ENCODE results near the gene CEP95.

The CEP95 gene

DNA sequence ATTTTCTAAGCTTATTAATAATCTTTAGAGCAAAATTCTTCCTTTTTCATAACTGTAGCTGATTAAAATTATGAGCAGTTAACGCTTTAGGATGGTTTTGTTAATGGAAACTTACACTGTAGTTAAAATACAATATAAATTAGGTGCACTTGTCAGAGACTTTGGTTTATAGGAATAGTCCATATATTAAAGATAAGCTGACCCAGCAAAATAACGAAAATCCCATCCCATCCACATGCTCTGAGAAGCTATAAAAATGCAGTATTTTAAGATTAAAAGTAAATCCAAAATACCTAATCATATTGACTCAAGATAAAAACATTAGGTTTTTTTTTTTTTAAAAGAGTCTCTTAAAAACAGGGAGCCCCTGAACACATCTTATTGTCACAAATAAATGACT lies 38.0 kb downstream of the CEP95 start:
- Histone ChIP-seq H3K9me3 (ENCODE audit: control insufficient read depth in 1 of 2, low read length in 2 of 2) (no peaks in the 10 kb centered on the region), H3K27ac (ENCODE audit: low read length) (no peak overlapping the region), H3K4me1 (ENCODE audit: control insufficient read depth in 1 of 2, insufficient read depth in 2 of 2, low read length in 2 of 2) (no peaks in the 10 kb centered on the region), H3K36me3 (ENCODE audit: control insufficient read depth in 1 of 2, insufficient read depth in 2 of 2, low read length in 2 of 2) (peaks cover 31 to 54% of the 10 kb centered on the region in 2 donors), H3K27me3 (ENCODE audit: low read depth, low read length) (no peaks in the 10 kb centered on the region), H3K4me3 (ENCODE audit: low read depth in 1 of 2, low read length in 2 of 2) (no peak overlapping the region)

DNA sequence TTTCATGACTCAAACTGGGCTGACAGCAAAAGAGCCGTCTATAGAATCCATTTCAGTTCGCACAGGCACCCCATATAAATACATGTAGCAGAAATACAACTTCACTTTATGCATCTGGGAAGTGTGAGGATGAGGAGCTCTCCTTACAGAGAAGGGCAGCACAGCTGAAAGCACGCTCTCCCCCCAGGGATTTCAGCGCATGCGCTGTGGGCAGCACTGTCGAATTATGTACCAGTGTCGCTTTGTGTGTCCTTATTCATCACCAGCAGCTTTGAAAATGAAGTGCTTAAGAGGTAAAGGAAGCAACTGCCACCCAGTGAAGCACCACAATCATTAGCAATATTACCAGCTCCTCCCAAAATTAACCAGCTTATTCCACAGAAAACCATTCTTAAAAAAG lies 39.9 kb downstream of the CEP95 start:
- no peak overlapping the region for H3K4me3 ChIP-seq (ENCODE audit: low read depth in 1 of 2, low read length in 2 of 2)
- H3K27me3 ChIP-seq (ENCODE audit: low read depth, low read length), result no peaks in the 10 kb centered on the region
- peaks cover 37 to 51% of the 10 kb centered on the region in 2 donors for H3K36me3 ChIP-seq (ENCODE audit: control insufficient read depth in 1 of 2, insufficient read depth in 2 of 2, low read length in 2 of 2)
- H3K27ac ChIP-seq (ENCODE audit: low read length), result no peak overlapping the region
- H3K9me3 ChIP-seq (ENCODE audit: control insufficient read depth in 1 of 2, low read length in 2 of 2), result no peaks in the 10 kb centered on the region
- H3K4me1 ChIP-seq (ENCODE audit: control insufficient read depth in 1 of 2, insufficient read depth in 2 of 2, low read length in 2 of 2), result no peaks in the 10 kb centered on the region

DNA sequence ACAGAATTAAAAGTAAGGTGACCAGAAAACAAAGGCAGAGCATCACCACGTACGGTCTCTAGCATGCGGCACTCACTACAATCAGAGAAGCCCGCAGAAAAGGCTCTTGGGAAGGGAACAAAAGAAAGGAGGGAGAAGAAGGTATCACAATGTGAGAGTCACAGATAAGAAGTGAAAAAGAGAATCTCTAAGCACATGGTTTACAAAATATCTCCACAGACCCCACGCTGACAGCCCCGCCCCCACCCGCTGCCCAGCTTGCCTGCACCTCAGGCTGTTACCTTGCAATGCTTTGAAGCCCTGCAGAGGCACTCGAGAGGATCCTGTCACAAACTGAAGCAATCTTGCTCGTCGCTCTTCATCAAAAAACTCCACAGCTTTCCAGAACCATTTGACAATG lies 40.5 kb downstream of the CEP95 start:
- Histone ChIP-seq H3K36me3 (ENCODE audit: control insufficient read depth in 1 of 2, insufficient read depth in 2 of 2, low read length in 2 of 2) (peaks cover 35 to 48% of the 10 kb centered on the region in 2 donors), H3K4me1 (ENCODE audit: control insufficient read depth in 1 of 2, insufficient read depth in 2 of 2, low read length in 2 of 2) (no peaks in the 10 kb centered on the region), H3K27ac (ENCODE audit: low read length) (no peak overlapping the region), H3K27me3 (ENCODE audit: low read depth, low read length) (no peaks in the 10 kb centered on the region), H3K4me3 (ENCODE audit: low read depth in 1 of 2, low read length in 2 of 2) (no peak overlapping the region), H3K9me3 (ENCODE audit: control insufficient read depth in 1 of 2, low read length in 2 of 2) (no peaks in the 10 kb centered on the region)

DNA sequence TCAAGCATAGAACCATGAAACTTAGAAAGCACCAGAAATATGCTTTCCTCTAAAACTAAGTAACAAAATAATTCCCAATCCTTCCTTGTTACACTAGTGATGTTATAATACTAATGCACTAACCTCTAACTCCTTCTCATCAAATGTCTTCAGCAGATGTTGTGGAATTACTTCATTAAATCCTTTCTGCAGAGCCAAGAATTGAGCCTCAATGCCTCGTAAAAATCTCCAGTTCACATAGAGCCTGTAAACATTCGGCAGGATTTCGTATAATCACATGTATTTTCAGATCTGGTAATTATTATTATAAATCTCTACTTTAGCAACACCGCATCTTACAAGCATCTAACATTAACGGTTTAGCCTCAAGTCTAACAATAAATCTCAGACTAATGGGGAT lies 44.7 kb downstream of the CEP95 start:
- Histone ChIP-seq H3K27me3 (ENCODE audit: low read depth, low read length) (no peaks in the 10 kb centered on the region), H3K36me3 (ENCODE audit: control insufficient read depth in 1 of 2, insufficient read depth in 2 of 2, low read length in 2 of 2) (peaks cover 29 to 46% of the 10 kb centered on the region in 2 donors), H3K9me3 (ENCODE audit: control insufficient read depth in 1 of 2, low read length in 2 of 2) (no peaks in the 10 kb centered on the region), H3K4me1 (ENCODE audit: control insufficient read depth in 1 of 2, insufficient read depth in 2 of 2, low read length in 2 of 2) (no peaks in the 10 kb centered on the region), H3K27ac (ENCODE audit: low read length) (no peak overlapping the region), H3K4me3 (ENCODE audit: low read depth in 1 of 2, low read length in 2 of 2) (no peak overlapping the region)

DNA sequence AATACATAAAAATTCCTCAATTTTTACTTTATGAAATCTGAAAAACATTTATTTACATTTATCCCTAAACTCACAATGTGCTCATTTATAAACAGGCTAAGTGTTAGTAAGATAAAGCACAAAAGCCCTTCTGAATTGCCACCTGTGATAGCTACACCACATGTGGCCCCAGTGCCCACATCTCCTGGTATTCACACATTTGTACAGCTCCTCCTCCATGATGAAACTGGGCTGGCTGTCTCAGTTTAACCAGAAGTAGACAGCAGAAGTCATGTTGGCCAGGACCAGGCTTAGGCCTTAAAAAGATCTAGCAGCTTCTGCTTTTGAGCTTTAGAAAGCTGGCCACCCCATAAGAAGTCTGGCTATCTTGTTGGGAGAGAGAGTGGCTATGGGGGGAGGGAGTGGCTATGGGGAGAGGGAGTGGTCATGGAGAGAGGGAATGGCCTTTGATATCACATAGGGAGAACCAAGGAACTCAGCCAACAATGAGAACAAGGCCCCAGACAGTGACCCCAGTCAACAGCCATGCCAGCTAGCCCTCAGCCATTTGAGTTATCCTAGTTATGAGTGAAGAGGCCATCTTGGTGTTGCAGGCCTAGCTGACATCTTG lies 47.4 kb downstream of the CEP95 start:
- H3K9me3 ChIP-seq (ENCODE audit: control insufficient read depth in 1 of 2, low read length in 2 of 2), result no peaks in the 10 kb centered on the region
- H3K4me3 ChIP-seq (ENCODE audit: low read depth in 1 of 2, low read length in 2 of 2), result no peak overlapping the region
- no peak overlapping the region for H3K27ac ChIP-seq (ENCODE audit: low read length)
- no peaks in the 10 kb centered on the region for H3K4me1 ChIP-seq (ENCODE audit: control insufficient read depth in 1 of 2, insufficient read depth in 2 of 2, low read length in 2 of 2)
- no peaks in the 10 kb centered on the region for H3K27me3 ChIP-seq (ENCODE audit: low read depth, low read length)
- H3K36me3 ChIP-seq (ENCODE audit: control insufficient read depth in 1 of 2, insufficient read depth in 2 of 2, low read length in 2 of 2), result peaks cover 20 to 42% of the 10 kb centered on the region in 2 donors

DNA sequence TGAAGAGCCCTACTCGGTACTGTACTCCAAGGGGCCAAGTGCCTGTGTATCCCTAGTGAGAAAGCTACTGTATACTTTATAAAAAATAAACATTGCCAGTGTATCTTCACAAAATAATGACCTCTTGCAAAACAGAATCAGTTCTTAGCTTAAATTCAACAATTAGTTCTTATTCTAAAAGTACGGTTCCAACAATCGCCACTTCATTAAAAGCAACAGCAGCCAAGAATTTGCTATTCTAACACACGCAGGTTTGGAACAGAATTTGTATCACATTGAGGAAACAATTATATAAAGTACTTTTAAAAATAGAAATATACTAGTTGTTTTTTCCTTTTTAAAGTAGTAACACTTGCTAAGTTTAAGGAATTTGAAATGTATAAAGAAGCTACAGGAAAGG lies 48.5 kb downstream of the CEP95 start:
- Histone ChIP-seq H3K27ac (ENCODE audit: low read length) (no peak overlapping the region), H3K36me3 (ENCODE audit: control insufficient read depth in 1 of 2, insufficient read depth in 2 of 2, low read length in 2 of 2) (peaks cover 17 to 34% of the 10 kb centered on the region in 2 donors), H3K4me1 (ENCODE audit: control insufficient read depth in 1 of 2, insufficient read depth in 2 of 2, low read length in 2 of 2) (no peaks in the 10 kb centered on the region), H3K9me3 (ENCODE audit: control insufficient read depth in 1 of 2, low read length in 2 of 2) (no peaks in the 10 kb centered on the region), H3K27me3 (ENCODE audit: low read depth, low read length) (no peaks in the 10 kb centered on the region), H3K4me3 (ENCODE audit: low read depth in 1 of 2, low read length in 2 of 2) (no peak overlapping the region)

DNA sequence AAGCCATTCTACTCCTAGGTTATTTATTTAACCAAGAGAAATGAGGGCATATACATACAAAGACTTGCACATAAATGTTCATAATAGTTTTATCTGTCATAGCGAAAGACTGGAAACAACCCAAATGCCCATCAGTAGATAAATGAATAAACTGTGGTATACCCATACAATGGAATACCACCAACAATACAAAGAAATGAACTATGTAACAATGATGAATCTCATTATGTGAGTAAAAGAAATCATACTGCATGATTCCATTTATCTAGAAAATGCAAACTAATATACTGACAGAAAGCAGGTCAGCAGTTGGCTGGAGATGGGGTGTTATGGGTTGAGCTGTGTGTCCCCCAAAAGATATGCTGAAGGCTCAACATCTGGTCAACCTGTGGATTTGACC lies 57.3 kb downstream of the CEP95 start:
- Histone ChIP-seq H3K4me3 (ENCODE audit: low read depth in 1 of 2, low read length in 2 of 2) (no peak overlapping the region), H3K27me3 (ENCODE audit: low read depth, low read length) (no peaks in the 10 kb centered on the region), H3K27ac (ENCODE audit: low read length) (no peak overlapping the region), H3K4me1 (ENCODE audit: control insufficient read depth in 1 of 2, insufficient read depth in 2 of 2, low read length in 2 of 2) (peaks cover 0 to 5% of the 10 kb centered on the region in 2 donors), H3K9me3 (ENCODE audit: control insufficient read depth in 1 of 2, low read length in 2 of 2) (no peaks in the 10 kb centered on the region), H3K36me3 (ENCODE audit: control insufficient read depth in 1 of 2, insufficient read depth in 2 of 2, low read length in 2 of 2) (peaks cover 15 to 23% of the 10 kb centered on the region in 2 donors)

DNA sequence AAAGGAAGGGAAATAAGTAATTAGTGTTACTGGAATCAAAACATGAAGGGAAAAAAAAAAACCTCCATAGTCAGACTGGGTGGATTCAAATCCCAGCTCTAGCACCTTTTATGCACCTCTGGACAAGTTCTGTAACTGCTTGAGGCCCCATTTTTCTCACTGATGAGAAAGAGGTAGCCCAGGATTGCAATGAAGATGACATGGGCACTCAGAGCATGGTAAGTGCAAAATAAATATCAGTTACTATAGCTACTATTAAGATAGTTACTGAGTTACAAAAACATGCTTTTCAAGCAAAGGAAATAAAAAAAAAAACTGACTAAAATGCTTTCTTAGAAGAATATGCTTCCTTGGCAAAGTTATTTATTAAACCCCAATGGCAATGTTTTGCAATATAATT lies 58.8 kb downstream of the CEP95 start:
- Histone ChIP-seq H3K4me1 (ENCODE audit: control insufficient read depth in 1 of 2, insufficient read depth in 2 of 2, low read length in 2 of 2) (peaks cover 0 to 5% of the 10 kb centered on the region in 2 donors), H3K36me3 (ENCODE audit: control insufficient read depth in 1 of 2, insufficient read depth in 2 of 2, low read length in 2 of 2) (peaks cover 11 to 23% of the 10 kb centered on the region in 2 donors), H3K27me3 (ENCODE audit: low read depth, low read length) (no peaks in the 10 kb centered on the region), H3K9me3 (ENCODE audit: control insufficient read depth in 1 of 2, low read length in 2 of 2) (no peaks in the 10 kb centered on the region), H3K4me3 (ENCODE audit: low read depth in 1 of 2, low read length in 2 of 2) (no peak overlapping the region), H3K27ac (ENCODE audit: low read length) (no peak overlapping the region)

DNA sequence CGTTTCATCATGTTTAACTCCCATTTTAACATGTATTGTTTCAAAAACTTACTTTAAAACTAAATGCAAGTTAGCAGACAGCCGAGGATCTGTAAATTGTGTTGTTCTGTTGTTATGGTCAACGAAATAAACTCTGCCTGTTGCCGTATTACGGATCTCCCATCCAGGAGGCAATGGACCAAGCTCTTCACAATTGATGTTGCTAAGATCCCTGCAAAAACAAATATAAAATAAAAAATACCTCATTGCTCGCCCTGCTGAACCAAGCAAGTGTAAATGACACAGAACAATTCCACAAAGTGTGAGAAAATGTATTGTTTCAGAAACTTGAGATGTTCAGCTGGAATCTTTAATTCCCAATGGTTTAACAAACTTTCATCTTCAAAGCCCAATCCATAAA lies 65.0 kb downstream of the CEP95 start:
- Histone ChIP-seq H3K27me3 (ENCODE audit: low read depth, low read length) (no peaks in the 10 kb centered on the region), H3K4me3 (ENCODE audit: low read depth in 1 of 2, low read length in 2 of 2) (no peak overlapping the region), H3K4me1 (ENCODE audit: control insufficient read depth in 1 of 2, insufficient read depth in 2 of 2, low read length in 2 of 2) (peaks cover 0 to 18% of the 10 kb centered on the region in 2 donors), H3K27ac (ENCODE audit: low read length) (no peak overlapping the region), H3K36me3 (ENCODE audit: control insufficient read depth in 1 of 2, insufficient read depth in 2 of 2, low read length in 2 of 2) (peaks cover 7 to 11% of the 10 kb centered on the region in 2 donors), H3K9me3 (ENCODE audit: control insufficient read depth in 1 of 2, low read length in 2 of 2) (no peaks in the 10 kb centered on the region)

DNA sequence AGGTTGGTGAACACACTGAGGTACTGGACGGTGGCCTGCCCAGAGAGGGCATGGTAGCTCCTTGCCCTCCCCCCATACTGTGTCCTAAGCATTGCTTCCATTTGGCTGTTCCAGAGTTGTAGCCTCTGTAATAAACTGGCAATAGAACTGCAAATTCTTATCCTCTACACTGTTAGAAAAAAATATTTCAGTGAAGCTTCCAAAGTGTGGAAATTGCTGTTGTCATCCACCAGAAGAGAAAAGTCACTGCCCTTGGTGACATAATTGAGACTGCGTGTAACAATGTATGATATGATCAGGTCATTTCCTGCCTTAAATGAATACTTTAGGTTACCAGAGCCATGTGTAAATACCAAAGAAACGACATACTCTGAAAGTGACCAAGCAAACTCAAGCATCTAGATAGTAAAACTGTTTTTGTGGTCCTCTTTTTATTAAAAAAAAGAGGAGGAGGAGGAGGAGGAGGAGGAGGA lies 65.9 kb downstream of the CEP95 start:
- no peaks in the 10 kb centered on the region for H3K9me3 ChIP-seq (ENCODE audit: control insufficient read depth in 1 of 2, low read length in 2 of 2)
- H3K27ac ChIP-seq (ENCODE audit: low read length), result peak overlapping the region; percentile 31
- H3K4me3 ChIP-seq (ENCODE audit: low read depth in 1 of 2, low read length in 2 of 2), result no peak overlapping the region
- H3K4me1 ChIP-seq (ENCODE audit: control insufficient read depth in 1 of 2, insufficient read depth in 2 of 2, low read length in 2 of 2), result peaks cover 0 to 18% of the 10 kb centered on the region in 2 donors
- no peaks in the 10 kb centered on the region for H3K27me3 ChIP-seq (ENCODE audit: low read depth, low read length)
- peaks cover 9 to 11% of the 10 kb centered on the region in 2 donors for H3K36me3 ChIP-seq (ENCODE audit: control insufficient read depth in 1 of 2, insufficient read depth in 2 of 2, low read length in 2 of 2)

DNA sequence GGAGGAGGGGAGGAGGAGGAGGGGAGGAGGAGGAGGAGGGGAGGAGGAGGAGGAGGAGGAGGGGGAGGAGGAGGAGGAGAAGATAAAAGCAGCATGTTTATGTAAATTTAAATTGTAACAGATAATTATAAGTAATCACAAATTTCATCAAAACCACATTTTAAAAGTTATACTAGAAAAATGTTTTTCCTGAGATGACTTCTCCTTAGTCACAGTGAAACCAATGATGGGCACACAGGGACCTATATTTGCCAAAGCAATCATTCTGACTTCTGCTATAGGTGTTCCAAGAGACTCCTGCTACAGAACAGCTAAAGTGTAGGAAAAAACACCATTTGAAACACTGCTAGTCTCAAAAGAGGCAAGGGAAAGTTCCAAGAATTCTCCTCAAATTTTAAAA lies 66.4 kb downstream of the CEP95 start:
- peaks cover 11 to 13% of the 10 kb centered on the region in 2 donors for H3K36me3 ChIP-seq (ENCODE audit: control insufficient read depth in 1 of 2, insufficient read depth in 2 of 2, low read length in 2 of 2)
- H3K4me3 ChIP-seq (ENCODE audit: low read depth in 1 of 2, low read length in 2 of 2), result no peak overlapping the region
- peaks cover 0 to 18% of the 10 kb centered on the region in 2 donors for H3K4me1 ChIP-seq (ENCODE audit: control insufficient read depth in 1 of 2, insufficient read depth in 2 of 2, low read length in 2 of 2)
- no peaks in the 10 kb centered on the region for H3K27me3 ChIP-seq (ENCODE audit: low read depth, low read length)
- H3K27ac ChIP-seq (ENCODE audit: low read length), result no peak overlapping the region
- H3K9me3 ChIP-seq (ENCODE audit: control insufficient read depth in 1 of 2, low read length in 2 of 2), result no peaks in the 10 kb centered on the region

DNA sequence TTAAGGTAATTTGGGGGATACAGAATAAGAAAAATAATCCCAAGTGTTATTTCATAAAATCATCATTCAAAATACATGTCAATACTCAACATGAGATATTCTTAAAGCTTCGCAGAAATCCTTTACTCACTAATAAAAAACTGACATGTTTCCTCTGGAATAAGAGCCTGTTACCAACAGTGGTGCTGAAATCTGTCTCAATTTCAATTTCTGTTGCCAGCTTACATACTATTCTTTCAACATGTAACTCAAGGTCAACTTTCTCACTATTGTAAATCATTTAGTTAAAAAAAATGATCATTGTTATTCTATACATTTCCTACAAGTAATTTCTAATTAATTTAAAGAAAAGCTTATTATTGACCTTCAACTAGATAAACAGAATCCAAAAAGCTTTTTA lies 67.9 kb downstream of the CEP95 start:
- Histone ChIP-seq H3K9me3 (ENCODE audit: control insufficient read depth in 1 of 2, low read length in 2 of 2) (no peaks in the 10 kb centered on the region), H3K4me3 (ENCODE audit: low read depth in 1 of 2, low read length in 2 of 2) (no peak overlapping the region), H3K4me1 (ENCODE audit: control insufficient read depth in 1 of 2, insufficient read depth in 2 of 2, low read length in 2 of 2) (peaks cover 0 to 18% of the 10 kb centered on the region in 2 donors), H3K27me3 (ENCODE audit: low read depth, low read length) (no peaks in the 10 kb centered on the region), H3K36me3 (ENCODE audit: control insufficient read depth in 1 of 2, insufficient read depth in 2 of 2, low read length in 2 of 2) (peaks cover 19 to 20% of the 10 kb centered on the region in 2 donors), H3K27ac (ENCODE audit: low read length) (no peak overlapping the region)

All from muscle layer of duodenum (tissue), 2 donors.